IMR-90 (cell line): ENCODE measurements around the gene PDE4B. TPM values are rescaled to one million over a fixed set of nuclear protein-coding genes. Genes with fewer than 3 reads are reported as not detected.

Experiments used
- ATAC-seq: fragments of 200-7000 bp; cut with Tn5 transposase; 2 replicates; pipeline ENCODE4 v1.9.1; 2020; ENCODE audit warnings: low read depth, mild to moderate bottlenecking, moderate library complexity
- BruUV-seq: library from RNA; stranded (reverse); fragments of 400-500 nt; replicated peaks from 2 replicates; lab custom pipeline; 2021; lab: Mats Ljungman, UMichigan
- CTCF ChIA-PET: fragments of 300-600 bp; formaldehyde crosslinking; extraction: SDS; loops from one replicate; lab custom pipeline; 2021; ENCODE audit warnings: antibody characterized with exemption; lab: Yijun Ruan, JAX
- POLR2A ChIA-PET: fragments of 300-600 bp; sonication (Branson Sonifier 250); formaldehyde crosslinking; loops from one replicate; lab custom pipeline; 2022; ENCODE audit warnings: antibody characterized with exemption; ENCODE audit not compliant: unreplicated experiment; lab: Charles Lee
- DNase-seq: peaks from one replicate; pipeline ENCODE4 v3.0.0; 2013
- H2AFZ ChIP-seq: replicated peaks from 2 replicates; pipeline ENCODE3; 2013; ENCODE audit warnings: low read length, mild to moderate bottlenecking; ENCODE audit not compliant: poor library complexity
- H2AK5ac ChIP-seq: 2 replicates; pipeline ENCODE4 v1.6.1; 2013; ENCODE audit warnings: low read depth, low read length, inconsistent platforms
- H2AK9ac ChIP-seq: replicated peaks from 2 replicates; pipeline ENCODE3; 2013; ENCODE audit warnings: mild to moderate bottlenecking, low read depth, low read length, moderate library complexity; ENCODE audit not compliant: poor library complexity
- H2BK120ac ChIP-seq: 2 replicates; pipeline ENCODE4 v1.6.1; 2013; ENCODE audit warnings: low read depth, low read length, inconsistent platforms
- H2BK15ac ChIP-seq: 3 replicates; pipeline ENCODE4 v1.6.1; 2013; ENCODE audit warnings: low read depth, low read length, inconsistent platforms
- H2BK20ac ChIP-seq: 2 replicates; pipeline ENCODE4 v1.6.1; 2013; ENCODE audit warnings: low read depth, mild to moderate bottlenecking, inconsistent platforms, low read length, moderate library complexity
- H2BK5ac ChIP-seq: 2 replicates; pipeline ENCODE4 v1.6.1; 2013; ENCODE audit warnings: mild to moderate bottlenecking, low read depth, low read length, inconsistent platforms; ENCODE audit not compliant: poor library complexity, severe bottlenecking
- H3K14ac ChIP-seq: replicated peaks from 2 replicates; pipeline ENCODE4 v1.6.1; 2013; ENCODE audit warnings: low read depth, low read length, inconsistent platforms
- H3K18ac ChIP-seq: 2 replicates; pipeline ENCODE4 v1.6.1; 2013; ENCODE audit warnings: low read depth, low read length, control low read depth
- H3K23ac ChIP-seq: 2 replicates; pipeline ENCODE4 v1.6.1; 2013; ENCODE audit warnings: low read depth, low read length, inconsistent platforms
- H3K27ac ChIP-seq: 2 replicates; pipeline ENCODE4 v1.5.1; 2013; ENCODE audit warnings: mild to moderate bottlenecking, control low read depth, low read length; ENCODE audit not compliant: insufficient read depth
- H3K27me3 ChIP-seq: 2 replicates; pipeline ENCODE4 v1.6.1; 2013; ENCODE audit warnings: low read length; ENCODE audit not compliant: control insufficient read depth, insufficient read depth
- H3K36me3 ChIP-seq: 2 replicates; pipeline ENCODE4 v1.6.1; 2013; ENCODE audit warnings: low read length, mixed read lengths; ENCODE audit not compliant: control insufficient read depth, insufficient read depth
- H3K4ac ChIP-seq: 2 replicates; pipeline ENCODE4 v1.6.1; 2013; ENCODE audit warnings: low read depth, low read length, inconsistent platforms
- H3K4me1 ChIP-seq: 2 replicates; pipeline ENCODE4 v1.6.1; 2013; ENCODE audit warnings: low read length, mixed read lengths; ENCODE audit not compliant: control insufficient read depth, insufficient read depth
- H3K4me2 ChIP-seq: 2 replicates; pipeline ENCODE4 v1.6.1; 2013; ENCODE audit warnings: low read depth, mild to moderate bottlenecking, control low read depth, low read length, moderate library complexity
- H3K4me3 ChIP-seq: 2 replicates; pipeline ENCODE4 v1.5.1; 2013; ENCODE audit warnings: low read depth, mild to moderate bottlenecking, control low read depth, low read length, moderate library complexity; ENCODE audit not compliant: insufficient read depth
- H3K56ac ChIP-seq: 2 replicates; pipeline ENCODE4 v1.6.1; 2013; ENCODE audit warnings: low read length, inconsistent platforms; ENCODE audit not compliant: insufficient read depth; ENCODE audit errors: extremely low read depth
- H3K79me1 ChIP-seq, 2 experiments: 2 replicates each; pipeline ENCODE4 v1.6.1; 2013; ENCODE audit warnings: low read length in 2 of 2, inconsistent platforms in 1 of 2, low read depth in 1 of 2
- H3K9ac ChIP-seq: 2 replicates; pipeline ENCODE4 v1.6.1; 2013; ENCODE audit warnings: low read depth, low read length, control low read depth
- H3K9me1 ChIP-seq: 2 replicates; pipeline ENCODE4 v1.6.1; 2013; ENCODE audit warnings: low read length, inconsistent platforms; ENCODE audit not compliant: insufficient read depth
- H3K9me3 ChIP-seq: 2 replicates; pipeline ENCODE4 v1.6.1; 2013; ENCODE audit warnings: low read length; ENCODE audit not compliant: control insufficient read depth, insufficient read depth
- H4K20me1 ChIP-seq: 2 replicates; pipeline ENCODE4 v1.6.1; 2013; ENCODE audit warnings: low read length, inconsistent platforms; ENCODE audit not compliant: insufficient read depth
- H4K5ac ChIP-seq: 2 replicates; pipeline ENCODE4 v1.6.1; 2013; ENCODE audit warnings: mild to moderate bottlenecking, low read depth, low read length, control low read depth
- H4K8ac ChIP-seq, 2 experiments: 2 replicates each; pipeline ENCODE4 v1.6.1; 2013; ENCODE audit warnings: low read depth in 2 of 2, low read length in 2 of 2, control low read depth in 1 of 2, inconsistent platforms in 1 of 2
- H4K91ac ChIP-seq: 2 replicates; pipeline ENCODE4 v1.6.1; 2013; ENCODE audit warnings: low read depth, low read length, inconsistent platforms; ENCODE audit not compliant: insufficient read depth
- CHD1 ChIP-seq: IDR thresholded peaks from 2 replicates; pipeline ENCODE4 v1.6.1; 2012; ENCODE audit warnings: low read depth, low read length, improper control_type of control experiment
- CTCF ChIP-seq: conservative IDR thresholded peaks from 2 replicates; pipeline ENCODE4 v1.5.1; 2012; ENCODE audit warnings: mild to moderate bottlenecking, low read depth, low read length, improper control_type of control experiment
- FOS ChIP-seq: fragments of 150-350 bp; IDR thresholded peaks from 2 replicates; pipeline ENCODE4 v1.6.1; 2016; ENCODE audit warnings: low read depth, low read length
- WGBS, 2 experiments: methylation state at CpG; one replicate each; pipeline versions ENCODE4 v1.1.5 to v1.1.7; 2013; ENCODE audit warnings: missing lambda C conversion rate in 2 of 2; ENCODE audit not compliant: insufficient read length in 1 of 2; ENCODE audit errors: extremely low coverage in 2 of 2; 5-methylcytosine and 5-hydroxymethylcytosine counted together
- dilution Hi-C: fragments of 300-500 bp; cut with HindIII; formaldehyde crosslinking; loops from one replicate; pipeline ENCODE4 v1.14.3; 2018; ENCODE audit warnings: low sequenced_read_pairs; ENCODE audit not compliant: unreplicated experiment
- in situ Hi-C: fragments of 300-500 bp; cut with MboI; formaldehyde crosslinking; loops from 3 replicates; pipeline ENCODE4 v1.14.3; 2019; ENCODE audit warnings: low sequenced_read_pairs, inconsistent platforms, mixed read lengths
- intact Hi-C: fragments of 100-400 bp; cut with micrococcal nuclease; formaldehyde crosslinking; loops from 2 replicates; pipeline ENCODE4 v1.10.0; 2022
- polyA plus RNA-seq, 3 experiments: library from polyadenylated mRNA; depleted of rRNA; stranded (reverse); fragments of >200 nt; gene quantifications; 2 replicates each; pipeline ENCODE4 v1.2.3, GENCODE V29; 2012; ENCODE audit warnings: low replicate concordance in 1 of 3
- total RNA-seq: library from RNA; depleted of rRNA; stranded (reverse); fragments of >200 nt; gene quantifications from 2 replicates; pipeline ENCODE4 v1.2.3, GENCODE V29; 2012

The PDE4B gene
- total and polyA plus RNA-seq, 2 of the 4 experiments (the other 2 are of a cell fraction), result 5.8 to 21.3 TPM

GRCh38 chr1:66375125-66375524 lies 582.4 kb downstream of the PDE4B start:
- Histone ChIP-seq H3K23ac (no peak overlapping the region), H3K4ac (no peak overlapping the region), H3K4me2 (no peak overlapping the region), H2BK20ac (no peak overlapping the region), H3K18ac (no peak overlapping the region), H4K20me1 (peaks cover 3% of the 10 kb centered on the region; the same call in 1 of the 2 replicates), H2AFZ (no peak overlapping the region), H3K56ac (no peak overlapping the region), H4K91ac (no peak overlapping the region), H3K14ac (peak overlapping the region; percentile 42; the same call in 1 of the 2 replicates), H2BK5ac (peak overlapping the region; percentile 1), H3K27ac (no peak overlapping the region), H2AK5ac (no peak overlapping the region), H3K27me3 (no peaks in the 10 kb centered on the region), H3K9me3 (no peaks in the 10 kb centered on the region), H3K9ac (no peak overlapping the region), H3K4me1 (peaks cover 22% of the 10 kb centered on the region), H4K5ac (no peak overlapping the region), H3K4me3 (no peak overlapping the region), H2AK9ac (no peak overlapping the region), H4K8ac (peak overlapping the region in 1 of 2 experiments; percentile 22; a peak in 1 of 4 replicates), H3K79me1 (peaks cover 6 to 21% of the 10 kb centered on the region in 2 experiments; a peak in 3 of 4 replicates), H2BK120ac (0 out of 2 replicates have a peak overlapping the region, but pooled peaks have one; percentile 14), H3K36me3 (peaks cover 22% of the 10 kb centered on the region), H3K9me1 (peaks cover 13% of the 10 kb centered on the region), H2BK15ac (no peak overlapping the region)
- dilution Hi-C loops, result no loop called here
- in situ Hi-C loops, result no loop called here
- intact Hi-C loops, result no loop called here
- no CpG with 5 or more reads among the region's 2 CpGs for WGBS, 2 experiments
- BruUV-seq, result no TSS peak
- 0 out of 2 replicates have a peak, but pooled peaks have one; percentile 9 for TF ChIP-seq CTCF
- TF ChIP-seq CHD1, result no peak
- no peak for TF ChIP-seq FOS
- DNase-seq (no peak), ATAC-seq (no peak)
- POLR2A ChIA-PET, result no interaction called here
- CTCF ChIA-PET, result no interaction called here
